Measurements from ENCODE around the gene OCRL. TPM values are rescaled to one million over a fixed set of nuclear protein-coding genes. Genes with fewer than 3 reads are reported as not detected.

The OCRL gene
- 14.8 TPM for total RNA-seq

DNA sequence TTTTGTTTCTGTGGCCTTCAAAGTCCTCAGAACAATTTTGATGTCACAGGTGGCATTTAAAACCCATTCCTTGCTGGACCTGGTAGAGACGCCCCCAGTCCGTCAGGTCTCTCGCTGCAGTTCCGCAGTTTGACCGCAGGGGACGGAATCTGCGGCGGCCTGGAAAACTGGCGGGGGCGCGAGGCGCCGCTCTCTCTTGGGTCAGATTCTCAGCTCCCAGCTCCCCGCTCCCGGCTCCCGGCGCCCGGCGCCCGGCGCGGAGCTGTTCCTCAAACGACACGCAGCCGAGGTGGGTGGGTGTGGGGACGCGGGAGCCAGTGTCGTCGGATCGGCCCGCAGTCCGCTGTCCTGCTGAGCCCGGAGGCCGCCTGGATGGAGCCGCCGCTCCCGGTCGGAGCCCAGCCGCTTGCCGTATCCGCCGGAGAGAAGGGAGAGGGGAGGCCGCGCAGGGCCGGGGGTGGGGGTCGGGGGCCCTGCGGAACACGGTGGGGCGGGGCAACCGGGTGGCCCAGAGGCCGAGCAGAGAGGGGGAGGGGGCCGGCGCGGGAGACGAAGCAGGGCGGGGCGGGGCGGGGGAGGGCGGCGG, at the start of gene OCRL:
TSS of gene OCRL (plus strand) at position 192 of the 586 bp plus-strand sequence. CDS start at position 373, 181 bp downstream.
- peak; percentile 33 for DNase-seq

DNA sequence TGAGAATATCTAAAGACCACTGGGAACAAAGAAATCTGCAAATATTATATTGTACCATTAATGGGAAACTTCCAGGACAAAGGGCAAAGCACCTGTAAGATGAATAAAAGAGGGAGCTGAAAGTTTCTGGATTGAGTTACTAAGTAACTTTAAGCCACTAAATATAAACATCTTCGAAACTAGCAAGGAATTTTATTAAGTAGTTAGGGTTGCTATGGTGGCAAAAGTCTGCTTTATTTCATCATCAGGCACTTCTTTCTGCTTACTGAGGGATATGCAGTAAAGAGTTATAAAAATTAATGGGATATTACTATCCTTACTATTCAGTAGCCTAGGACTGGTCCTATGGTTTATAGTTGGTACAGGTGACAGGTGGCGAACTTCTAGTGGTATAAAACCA, 49.7 kb upstream of the OCRL start:
- no peak for DNase-seq

GRCh38 chrX:129493643-129494042, 46.4 kb upstream of the OCRL start:
- DNase-seq = no peak

DNA sequence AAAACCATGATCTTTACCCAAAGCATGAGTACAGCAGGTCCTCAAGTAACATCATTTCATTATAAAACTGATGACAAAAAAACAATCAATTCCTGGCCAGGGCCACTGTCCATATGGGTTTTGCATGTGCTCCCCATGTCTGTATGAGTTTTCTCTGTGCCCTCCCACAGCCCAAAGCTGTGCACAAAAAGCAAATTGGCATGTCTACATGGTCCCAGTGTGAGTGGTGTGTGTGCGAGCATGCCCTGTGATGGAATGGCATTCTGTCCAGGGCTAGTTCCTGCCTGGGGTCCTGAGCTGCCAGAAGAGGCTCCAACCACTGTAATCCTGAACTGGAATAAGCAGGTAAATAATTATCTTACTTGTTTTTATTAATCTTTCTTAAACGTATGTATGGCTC, 45.2 kb upstream of the OCRL start:
- DNase-seq = no peak

GRCh38 chrX:129495900-129496299, 44.2 kb upstream of the OCRL start:
- DNase-seq = no peak

DNA sequence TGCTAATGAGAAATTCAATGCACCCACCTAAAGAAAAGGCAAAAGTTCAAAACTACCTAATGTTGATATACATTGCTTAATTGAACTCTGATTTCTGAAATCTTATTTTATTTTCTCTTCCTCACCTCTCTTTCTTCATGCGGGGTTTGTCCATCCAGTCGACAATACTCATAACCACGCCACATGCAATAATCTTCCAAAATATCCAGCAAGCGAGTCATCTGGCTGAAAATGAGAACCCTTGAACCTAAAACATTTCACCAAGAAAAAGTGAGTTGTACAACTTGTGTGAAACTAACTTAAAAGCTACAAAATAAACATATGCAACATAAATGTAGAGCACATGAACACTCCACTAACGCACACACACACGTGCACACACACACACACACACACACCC, 43.4 kb upstream of the OCRL start:
- no peak for DNase-seq

DNA sequence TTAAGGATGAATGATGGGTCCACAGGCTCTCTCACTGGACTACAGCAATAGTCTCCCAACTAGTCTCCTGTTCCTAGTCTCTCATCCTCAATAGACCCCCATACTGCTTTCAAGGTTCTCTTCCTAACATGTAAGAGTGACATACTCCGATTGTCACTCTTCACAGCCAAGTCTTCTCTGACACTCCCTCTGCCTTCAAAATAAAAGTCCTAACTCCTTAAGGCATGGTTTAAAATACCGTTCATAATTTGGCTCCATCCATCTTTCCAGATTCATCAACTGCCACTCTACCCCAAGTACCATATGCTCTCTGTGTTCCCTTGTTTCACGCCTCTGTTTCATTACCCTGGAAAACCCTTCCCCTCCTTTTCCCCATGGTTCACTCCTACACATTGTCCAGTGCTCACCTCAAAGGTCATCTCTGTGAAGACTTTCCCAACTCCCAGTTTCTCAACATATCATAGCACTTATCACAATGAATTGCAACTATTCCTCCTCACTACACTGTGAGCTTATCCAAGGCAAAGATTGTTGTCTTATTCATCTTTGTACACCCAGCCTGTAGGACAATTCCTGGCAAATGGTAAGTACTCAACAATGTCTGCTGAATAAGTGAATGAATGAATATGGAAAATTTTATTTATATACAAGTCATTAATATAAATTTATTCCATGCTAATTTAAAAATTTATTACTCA, 42.8 kb upstream of the OCRL start:
- DNase-seq = no peak

- DNase-seq = no peak
These were observed 29.7 kb upstream of the OCRL start for GRCh38 chrX:129510331-129510730.

DNA sequence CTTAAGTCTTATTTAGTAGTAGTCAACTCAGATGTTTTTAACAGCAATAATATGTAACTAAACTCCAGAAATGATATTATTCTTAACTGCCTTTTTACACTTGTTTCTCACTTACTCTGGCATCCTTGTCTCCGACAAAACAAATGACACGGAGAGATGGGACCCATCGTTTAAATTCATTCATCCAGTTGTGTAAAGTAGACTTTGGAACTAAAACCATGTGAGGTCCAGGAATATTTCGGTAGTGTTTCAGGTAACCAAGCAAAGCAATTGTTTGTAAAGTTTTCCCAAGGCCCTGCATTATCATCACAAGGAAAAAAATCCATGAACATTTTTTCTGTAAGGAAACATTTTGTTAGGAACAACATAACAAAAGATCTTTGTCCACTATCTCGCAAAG, 28.4 kb upstream of the OCRL start:
- DNase-seq = no peak

GRCh38 chrX:129512409-129512808, 27.6 kb upstream of the OCRL start:
- no peak for DNase-seq

DNA sequence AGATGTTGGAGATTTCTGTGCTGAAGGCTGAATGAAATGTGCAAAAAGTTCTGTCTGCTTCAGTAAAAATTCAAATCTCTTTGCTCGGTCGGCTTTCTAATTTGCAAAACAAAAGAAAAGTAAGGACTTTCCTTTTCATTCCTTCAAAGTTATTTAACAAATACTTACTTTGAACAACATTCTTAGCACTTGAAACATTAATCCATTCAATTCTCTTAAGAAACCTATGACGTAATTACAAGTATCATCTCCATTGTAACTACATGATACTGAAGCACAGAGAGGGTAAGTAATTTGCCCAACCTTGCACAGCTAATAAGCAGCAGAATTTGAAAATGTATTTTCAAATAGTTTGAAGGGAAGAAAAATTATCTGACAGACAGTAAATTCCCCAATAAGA, 23.7 kb upstream of the OCRL start:
- no peak for DNase-seq

DNA sequence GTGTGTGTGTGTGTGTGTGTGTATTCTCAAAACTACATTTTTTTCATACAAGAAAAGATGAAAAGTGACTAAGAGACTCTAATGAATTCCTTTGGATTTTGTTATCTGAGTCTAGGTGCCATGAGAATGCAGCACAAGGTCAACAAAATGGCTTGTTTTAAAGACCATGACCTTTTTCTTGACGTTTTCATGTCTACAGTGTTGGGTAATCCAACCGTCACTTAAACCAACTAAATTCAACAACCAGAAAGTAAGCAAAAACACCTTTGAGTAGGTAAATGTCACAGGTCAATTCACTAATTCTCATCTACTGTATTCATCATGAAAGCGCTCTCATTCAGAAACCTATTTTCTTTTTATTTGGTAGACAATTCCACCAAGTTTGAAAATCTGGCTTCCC, 19.9 kb upstream of the OCRL start:
- DNase-seq = no peak

DNA sequence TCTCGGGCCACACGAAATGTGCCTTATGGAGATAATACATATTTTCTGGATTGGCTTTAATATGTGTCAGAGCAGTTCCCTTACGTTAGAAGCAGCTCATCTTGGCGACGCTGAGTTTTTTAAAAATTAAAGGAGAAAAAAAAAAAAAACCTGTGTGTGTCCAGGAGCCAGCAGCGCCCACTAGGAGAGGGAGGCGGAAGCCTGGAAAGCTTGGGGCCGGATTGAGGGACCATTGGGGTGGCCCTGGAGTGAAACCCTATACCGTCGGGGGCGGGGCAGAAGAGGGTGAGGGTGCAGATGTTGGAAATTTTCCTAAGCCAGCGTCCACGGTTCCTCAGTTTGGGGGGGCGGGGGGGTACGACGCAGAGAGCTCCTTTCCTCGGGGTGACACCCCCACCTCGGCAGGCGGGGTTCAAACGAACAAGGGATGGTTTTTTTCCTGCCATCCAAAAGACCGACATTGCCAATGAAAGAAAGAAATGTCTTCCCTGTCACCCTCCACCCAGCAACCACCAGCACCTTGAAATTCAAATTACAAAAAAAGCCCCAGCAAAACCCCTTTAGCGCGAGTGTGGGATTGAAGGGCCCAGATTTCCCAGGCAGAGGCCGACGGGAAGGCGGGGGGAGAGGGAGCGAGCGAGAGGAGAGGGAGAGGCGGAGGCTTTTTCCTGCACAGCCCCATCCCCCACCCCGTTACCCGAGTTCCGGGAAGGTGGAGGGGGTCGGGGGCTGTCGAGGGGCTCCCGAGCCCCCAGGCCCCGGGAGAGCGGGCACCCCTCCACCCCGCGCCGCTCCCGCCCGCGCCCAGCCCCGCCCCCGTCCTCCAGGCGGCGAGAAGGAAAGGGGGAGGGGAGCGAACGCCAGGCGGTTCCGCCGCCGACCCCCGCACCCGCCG, 17.6 kb upstream of the OCRL start:
- DNase-seq = peak; percentile 31

- peak; percentile 64 for DNase-seq
These were observed 16.8 kb upstream of the OCRL start, which contains the start of gene SMARCA1 for GRCh38 chrX:129523079-129523911. SMARCA1 (minus strand) TSS chrX:129523490; CDS start chrX:129523370, 120 bp downstream.

DNA sequence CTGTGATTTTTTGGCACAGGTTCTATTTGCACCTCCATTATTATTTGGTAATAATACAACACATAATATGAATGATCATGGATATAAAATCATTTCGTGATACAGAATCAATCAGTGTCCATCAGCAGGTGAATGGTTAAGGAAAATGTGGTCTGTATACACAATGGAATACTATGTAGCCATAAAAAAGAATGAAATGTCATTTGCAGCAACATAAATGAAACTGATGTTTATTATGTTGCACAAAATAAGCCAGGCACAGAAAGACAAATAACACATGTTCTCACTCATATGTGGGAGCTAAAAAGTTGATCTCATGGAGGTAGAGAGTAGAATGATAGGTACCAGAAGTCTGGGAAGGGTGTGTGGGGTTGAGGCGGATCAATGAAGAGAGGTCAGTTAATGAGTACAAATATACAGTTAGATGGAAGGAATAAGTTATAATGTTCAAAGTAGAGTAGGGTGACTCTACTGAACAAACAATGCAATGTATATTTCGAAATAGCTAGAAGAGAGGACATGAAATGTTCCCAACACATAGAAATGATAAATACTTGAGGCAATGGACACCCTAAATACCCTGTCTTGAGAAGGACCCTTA, 15.7 kb upstream of the OCRL start:
- DNase-seq = no peak

- no peak for DNase-seq
These were observed 14.9 kb upstream of the OCRL start for GRCh38 chrX:129525162-129525561.

DNA sequence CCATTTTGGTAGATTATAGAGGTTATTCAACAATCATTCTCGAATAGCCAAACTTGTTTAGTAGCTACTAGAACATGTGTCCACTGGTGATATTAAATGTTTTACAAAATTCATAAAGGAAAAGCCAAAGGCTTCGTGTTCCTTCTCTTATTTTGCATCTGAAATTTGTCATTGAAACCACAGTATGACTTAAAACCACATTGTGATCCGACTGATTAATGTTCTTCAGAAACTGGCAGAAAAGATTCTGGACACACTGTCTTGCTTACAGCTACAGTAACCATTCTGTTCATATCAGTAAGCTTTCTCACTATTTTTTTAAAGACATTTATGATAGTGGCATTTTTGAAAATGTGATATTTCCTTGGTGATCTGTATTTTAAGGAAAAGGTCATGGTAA, 14.2 kb upstream of the OCRL start:
- no peak for DNase-seq

DNA sequence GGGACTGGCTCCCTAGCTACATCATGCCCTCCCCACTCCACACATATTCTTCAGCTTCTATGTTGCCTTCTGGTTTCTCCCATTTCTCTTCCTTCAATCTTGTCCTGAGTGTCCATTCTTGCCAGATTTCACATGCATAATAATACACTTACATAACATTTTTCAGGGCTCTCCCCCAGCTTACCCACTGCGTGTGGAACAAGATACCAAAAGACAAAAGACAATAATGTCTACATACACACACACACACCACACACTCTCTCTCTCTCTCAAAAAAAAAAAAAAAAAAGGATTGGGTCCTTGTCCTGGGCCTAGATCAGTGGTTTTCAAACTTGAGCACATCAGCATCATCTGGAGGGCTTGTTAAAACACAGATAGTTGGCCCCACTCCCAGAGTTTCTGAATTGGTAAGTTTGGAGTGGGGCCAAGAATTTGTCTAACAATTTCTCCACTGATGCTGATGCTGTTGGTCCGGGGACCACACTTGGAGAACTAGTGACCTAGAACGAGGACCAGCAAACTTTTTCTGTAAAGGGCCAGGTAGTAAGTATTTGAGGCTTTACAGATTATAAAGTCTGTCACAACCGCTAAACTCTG, 10.3 kb upstream of the OCRL start:
- no peak for DNase-seq

DNA sequence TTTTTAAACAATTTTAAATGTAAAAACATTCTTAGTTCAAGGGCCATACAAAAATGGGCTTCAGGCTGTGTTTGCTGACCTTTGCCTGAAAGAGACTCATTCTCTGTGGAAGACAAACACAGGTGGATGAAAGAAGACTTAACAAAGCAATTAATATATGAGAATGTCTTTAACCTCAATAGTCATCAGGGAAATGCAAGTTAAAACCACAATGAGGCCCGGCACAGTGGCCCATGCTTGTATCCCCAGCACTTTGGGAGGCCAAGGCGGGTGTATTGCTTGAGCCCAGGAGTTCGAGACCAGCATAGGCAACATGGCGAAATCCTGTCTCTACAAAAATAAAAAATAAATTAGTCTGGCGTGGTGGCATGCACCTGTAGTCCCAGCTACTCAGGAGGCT, 9.6 kb upstream of the OCRL start:
- DNase-seq = no peak

- DNase-seq = no peak
These were observed 8.9 kb upstream of the OCRL start for GRCh38 chrX:129531132-129531531.

- no peak for DNase-seq
These were observed 5.1 kb upstream of the OCRL start for GRCh38 chrX:129534816-129535578.

Measured in skin of body (tissue), 2 donors.